HEK293T (cell line): ENCODE data around the gene TFB2M.

Experiments used
- ARNT ChIP-seq: fragments of 450-650 bp; IDR thresholded peaks from 2 replicates; pipeline ENCODE4 v1.6.1; 2017; ENCODE audit warnings: mild to moderate bottlenecking
- BHLHE40 ChIP-seq: fragments of 450-650 bp; IDR thresholded peaks from 2 replicates; pipeline ENCODE4 v1.6.1; 2016; ENCODE audit warnings: mild to moderate bottlenecking, moderate library complexity, borderline replicate concordance
- ELF4 ChIP-seq: fragments of 450-650 bp; IDR thresholded peaks from 2 replicates; pipeline ENCODE4 v1.6.1; 2017; ENCODE audit warnings: antibody characterized with exemption
- FOXK2 ChIP-seq: fragments of 450-650 bp; IDR thresholded peaks from 2 replicates; pipeline ENCODE4 v1.6.1; 2016; ENCODE audit warnings: mild to moderate bottlenecking
- FOXM1 ChIP-seq: fragments of 450-650 bp; IDR thresholded peaks from 2 replicates; pipeline ENCODE4 v1.6.1; 2017; ENCODE audit warnings: mild to moderate bottlenecking, borderline replicate concordance
- LEF1 ChIP-seq: fragments of 450-650 bp; IDR thresholded peaks from 2 replicates; pipeline ENCODE4 v1.6.1; 2017; ENCODE audit warnings: mild to moderate bottlenecking, borderline replicate concordance
- PKNOX1 ChIP-seq: fragments of 450-650 bp; IDR thresholded peaks from 2 replicates; pipeline ENCODE4 v1.6.1; 2016
- SP1 ChIP-seq: fragments of 450-650 bp; IDR thresholded peaks from 2 replicates; pipeline ENCODE4 v1.6.1; 2017
- SUZ12 ChIP-seq: fragments of 450-650 bp; IDR thresholded peaks from 2 replicates; pipeline ENCODE4 v1.6.1; 2016; ENCODE audit warnings: mild to moderate bottlenecking

GRCh38 chr1:246491551-246492053 is 74.5 kb downstream of the TFB2M start:
- TF ChIP-seq ELF4 (no peak), PKNOX1 (no peak), BHLHE40 (no peak), SP1 (no peak), SUZ12 (no peak), FOXM1 (no peak), ARNT (no peak), FOXK2 (no peak), LEF1 (no peak)
